ENCODE data around the gene DSG3.

Gene DSG3

GRCh38 chr18:31510319-31510718, 62.8 kb downstream of the DSG3 start:
- Histone ChIP-seq H3K79me2 (ENCODE audit: low read length) (no peaks in the 10 kb centered on the region), H3K9ac (ENCODE audit: low read length) (no peak overlapping the region), H3K27ac (ENCODE audit: low read length) (no peak overlapping the region)

GRCh38 chr18:31511098-31511497, 63.6 kb downstream of the DSG3 start:
- Histone ChIP-seq H3K9ac (ENCODE audit: low read length) (no peak overlapping the region), H3K79me2 (ENCODE audit: low read length) (no peaks in the 10 kb centered on the region), H3K36me3 (replicated peaks; ENCODE audit: low read depth, low read length) (no peaks in the 10 kb centered on the region), H3K4me1 (ENCODE audit: low read length) (peaks cover 9% of the 10 kb centered on the region), H3K27ac (ENCODE audit: low read length) (no peak overlapping the region), H3K27me3 (ENCODE audit: low read depth, low read length) (no peaks in the 10 kb centered on the region), H3K9me3 (ENCODE audit: insufficient read depth, low read length) (no peaks in the 10 kb centered on the region), H3K4me2 (ENCODE audit: low read length) (peak overlapping the region; percentile 36), H4K20me1 (ENCODE audit: insufficient read depth, low read length) (no peaks in the 10 kb centered on the region), H3K4me3 (ENCODE audit: low read length) (peak overlapping the region; percentile 23), H2AFZ (ENCODE audit: low read depth, low read length) (peak overlapping the region; percentile 16)
- TF ChIP-seq EZH2phosphoT487 (IDR thresholded peaks at IDR 0.05; ENCODE audit: low read depth) (no peak), CTCF (IDR thresholded peaks at IDR 0.05; ENCODE audit: low read depth, low read length) (peak; percentile 40; the same call in 1 of the 2 replicates)

More at GRCh38 chr18:31510319-31510718, 62.8 kb downstream of the DSG3 start:
- Histone ChIP-seq H3K36me3 (replicated peaks; ENCODE audit: low read depth, low read length) (no peaks in the 10 kb centered on the region), H2AFZ (ENCODE audit: low read depth, low read length) (no peak overlapping the region), H3K4me1 (ENCODE audit: low read length) (peaks cover 9% of the 10 kb centered on the region), H3K4me3 (ENCODE audit: low read length) (no peak overlapping the region), H3K9me3 (ENCODE audit: insufficient read depth, low read length) (no peaks in the 10 kb centered on the region), H3K4me2 (ENCODE audit: low read length) (no peak overlapping the region), H3K27me3 (ENCODE audit: low read depth, low read length) (no peaks in the 10 kb centered on the region), H4K20me1 (ENCODE audit: insufficient read depth, low read length) (no peaks in the 10 kb centered on the region)
- no peak for TF ChIP-seq EZH2phosphoT487 (IDR thresholded peaks at IDR 0.05; ENCODE audit: low read depth)
- TF ChIP-seq CTCF (IDR thresholded peaks at IDR 0.05; ENCODE audit: low read depth, low read length), result no peak

GRCh38 chr18:31512203-31512764, 64.7 kb downstream of the DSG3 start:
- Histone ChIP-seq H4K20me1 (ENCODE audit: insufficient read depth, low read length) (no peaks in the 10 kb centered on the region), H3K9me3 (ENCODE audit: insufficient read depth, low read length) (no peaks in the 10 kb centered on the region), H3K4me3 (ENCODE audit: low read length) (no peak overlapping the region), H3K27me3 (ENCODE audit: low read depth, low read length) (no peaks in the 10 kb centered on the region), H3K4me2 (ENCODE audit: low read length) (no peak overlapping the region), H2AFZ (ENCODE audit: low read depth, low read length) (no peak overlapping the region), H3K4me1 (ENCODE audit: low read length) (peaks cover 9% of the 10 kb centered on the region), H3K36me3 (replicated peaks; ENCODE audit: low read depth, low read length) (no peaks in the 10 kb centered on the region), H3K79me2 (ENCODE audit: low read length) (no peaks in the 10 kb centered on the region), H3K9ac (ENCODE audit: low read length) (no peak overlapping the region), H3K27ac (ENCODE audit: low read length) (no peak overlapping the region)
- TF ChIP-seq EZH2phosphoT487 (IDR thresholded peaks at IDR 0.05; ENCODE audit: low read depth) (no peak), CTCF (IDR thresholded peaks at IDR 0.05; ENCODE audit: low read depth, low read length) (no peak)

- Histone ChIP-seq H4K20me1 (ENCODE audit: insufficient read depth, low read length) (no peaks in the 10 kb centered on the region), H3K4me3 (ENCODE audit: low read length) (no peak overlapping the region), H3K27me3 (ENCODE audit: low read depth, low read length) (no peaks in the 10 kb centered on the region), H2AFZ (ENCODE audit: low read depth, low read length) (no peak overlapping the region), H3K9ac (ENCODE audit: low read length) (no peak overlapping the region), H3K36me3 (replicated peaks; ENCODE audit: low read depth, low read length) (no peaks in the 10 kb centered on the region), H3K4me2 (ENCODE audit: low read length) (no peak overlapping the region), H3K79me2 (ENCODE audit: low read length) (no peaks in the 10 kb centered on the region), H3K27ac (ENCODE audit: low read length) (no peak overlapping the region), H3K4me1 (ENCODE audit: low read length) (peaks cover 9% of the 10 kb centered on the region), H3K9me3 (ENCODE audit: insufficient read depth, low read length) (no peaks in the 10 kb centered on the region)
- no peak for TF ChIP-seq CTCF (IDR thresholded peaks at IDR 0.05; ENCODE audit: low read depth, low read length)
- TF ChIP-seq EZH2phosphoT487 (IDR thresholded peaks at IDR 0.05; ENCODE audit: low read depth), result no peak
Observed at GRCh38 chr18:31513189-31513935, 65.8 kb downstream of the DSG3 start.

All from OCI-LY3 (cell line).